GM13976 (cell line): ENCODE measurements around the gene LRRC70.

Source experiments
- DNase-seq: peaks from one replicate; pipeline ENCODE4 v3.0.0; 2012; ENCODE audit warnings: low spot score
- in situ Hi-C: fragments of 300-500 bp; cut with MboI; formaldehyde crosslinking; loops from one replicate; pipeline ENCODE4 v1.12.0; 2022; ENCODE audit warnings: low sequenced_read_pairs, mixed read lengths, inconsistent platforms; ENCODE audit not compliant: unreplicated experiment
- TF ChIP-seq, protein P1 (sequence below): IDR thresholded peaks from 2 replicates; pipeline ENCODE4 v1.5.1; 2012; ENCODE audit warnings: borderline replicate concordance, mild to moderate bottlenecking; ENCODE audit not compliant: insufficient read depth; ENCODE audit errors: extremely low read depth, missing control alignments, control extremely low read depth

The LRRC70 gene

DNA sequence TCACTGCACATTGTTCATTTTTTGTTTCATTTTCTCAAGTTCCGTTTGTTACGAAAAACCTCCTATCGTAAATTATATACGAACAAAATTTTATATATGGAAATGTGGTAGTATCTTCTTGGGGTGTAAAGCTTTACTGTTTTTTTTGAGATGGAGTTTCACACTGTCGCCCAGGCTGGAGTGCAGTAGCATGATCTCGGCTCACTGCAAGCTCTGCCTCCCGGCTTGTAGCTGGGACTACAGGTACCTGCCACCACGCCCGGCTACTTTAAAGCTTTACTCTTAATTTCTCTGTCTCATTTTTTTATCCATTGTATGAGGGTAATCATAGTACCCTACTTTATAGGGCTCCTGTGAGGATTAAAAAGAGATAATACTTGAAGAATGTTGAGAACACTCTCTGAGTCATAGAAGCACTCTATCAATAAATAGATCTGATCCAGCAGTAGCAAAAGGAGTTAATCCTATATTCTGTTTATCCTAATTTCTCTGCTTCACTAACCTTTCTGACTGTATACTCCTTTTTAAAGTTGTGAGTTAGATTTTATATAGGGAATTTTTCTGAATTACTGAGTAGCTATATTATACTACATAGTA lies 5.6 kb upstream of the LRRC70 start:
- no peak for DNase-seq
- in situ Hi-C loops: no loop called here
- TF ChIP-seq, protein P1, sequence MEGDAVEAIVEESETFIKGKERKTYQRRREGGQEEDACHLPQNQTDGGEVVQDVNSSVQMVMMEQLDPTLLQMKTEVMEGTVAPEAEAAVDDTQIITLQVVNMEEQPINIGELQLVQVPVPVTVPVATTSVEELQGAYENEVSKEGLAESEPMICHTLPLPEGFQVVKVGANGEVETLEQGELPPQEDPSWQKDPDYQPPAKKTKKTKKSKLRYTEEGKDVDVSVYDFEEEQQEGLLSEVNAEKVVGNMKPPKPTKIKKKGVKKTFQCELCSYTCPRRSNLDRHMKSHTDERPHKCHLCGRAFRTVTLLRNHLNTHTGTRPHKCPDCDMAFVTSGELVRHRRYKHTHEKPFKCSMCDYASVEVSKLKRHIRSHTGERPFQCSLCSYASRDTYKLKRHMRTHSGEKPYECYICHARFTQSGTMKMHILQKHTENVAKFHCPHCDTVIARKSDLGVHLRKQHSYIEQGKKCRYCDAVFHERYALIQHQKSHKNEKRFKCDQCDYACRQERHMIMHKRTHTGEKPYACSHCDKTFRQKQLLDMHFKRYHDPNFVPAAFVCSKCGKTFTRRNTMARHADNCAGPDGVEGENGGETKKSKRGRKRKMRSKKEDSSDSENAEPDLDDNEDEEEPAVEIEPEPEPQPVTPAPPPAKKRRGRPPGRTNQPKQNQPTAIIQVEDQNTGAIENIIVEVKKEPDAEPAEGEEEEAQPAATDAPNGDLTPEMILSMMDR: no peak

DNA sequence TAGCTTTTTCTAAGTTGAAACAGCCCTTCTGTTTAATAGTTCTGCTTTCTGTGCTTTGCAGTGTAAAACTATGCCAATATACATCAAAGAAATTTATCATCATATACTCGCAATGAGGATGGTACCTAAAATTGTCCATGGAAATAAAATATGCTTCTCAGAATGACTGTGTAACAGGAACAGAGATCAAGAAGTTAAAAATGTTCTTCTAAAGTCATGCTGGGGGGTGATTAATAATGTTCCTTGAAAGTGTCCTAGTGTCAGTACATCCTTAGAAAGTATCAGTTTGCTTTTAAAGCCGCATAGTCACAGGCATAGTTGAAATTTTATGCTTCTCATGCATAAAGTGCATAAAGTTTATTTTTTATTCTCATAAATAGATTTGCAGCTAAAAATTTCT lies 4.0 kb upstream of the LRRC70 start:
- in situ Hi-C loops: no loop called here
- DNase-seq: no peak
- TF ChIP-seq, protein P1: no peak

DNA sequence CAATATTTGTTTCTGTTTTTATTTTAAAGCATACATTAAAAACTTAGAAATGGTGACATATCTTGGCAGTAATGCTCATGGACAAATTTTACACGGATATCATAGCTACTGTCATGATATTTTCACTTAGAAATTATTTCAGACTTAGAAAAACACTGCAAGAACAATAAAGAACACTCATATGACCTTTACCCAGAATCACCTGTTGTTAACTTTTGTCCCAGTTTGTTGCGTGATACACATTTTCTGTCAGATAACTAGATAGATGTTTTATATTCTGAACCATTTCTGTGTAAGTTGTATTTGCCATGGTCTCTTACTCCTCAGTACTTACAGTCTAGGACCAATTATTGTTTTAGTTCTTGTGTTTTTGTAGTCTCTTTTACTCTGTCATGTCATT lies 3.6 kb upstream of the LRRC70 start:
- in situ Hi-C loops: loop anchor here (25.0 kb wide), 1 partner anchor 363 kb away; no protein-coding TSS in a partner anchor
- TF ChIP-seq, protein P1: no peak
- no peak for DNase-seq

DNA sequence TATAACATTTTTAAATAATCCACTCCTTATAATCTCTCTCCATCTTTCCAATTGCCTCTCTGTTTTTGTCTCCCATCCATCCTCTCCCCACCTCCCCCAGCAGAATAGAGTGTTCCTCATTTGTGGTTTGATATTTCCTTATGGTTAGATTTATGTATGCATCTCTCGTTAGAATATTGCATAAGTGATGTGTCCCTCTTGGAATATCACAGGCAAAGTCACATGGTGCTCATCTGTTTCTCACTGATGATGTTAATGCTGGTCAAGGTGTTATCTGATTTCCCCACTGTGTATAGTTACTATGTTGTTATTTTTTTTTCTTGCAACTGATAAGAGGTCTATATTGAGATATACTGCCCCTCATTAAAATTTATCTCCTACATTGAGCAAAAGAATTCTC lies 3.1 kb upstream of the LRRC70 start:
- in situ Hi-C loops: loop anchor here (25.0 kb wide), 1 partner anchor 363 kb away; no protein-coding TSS in a partner anchor
- TF ChIP-seq, protein P1: no peak
- DNase-seq: no peak

DNA sequence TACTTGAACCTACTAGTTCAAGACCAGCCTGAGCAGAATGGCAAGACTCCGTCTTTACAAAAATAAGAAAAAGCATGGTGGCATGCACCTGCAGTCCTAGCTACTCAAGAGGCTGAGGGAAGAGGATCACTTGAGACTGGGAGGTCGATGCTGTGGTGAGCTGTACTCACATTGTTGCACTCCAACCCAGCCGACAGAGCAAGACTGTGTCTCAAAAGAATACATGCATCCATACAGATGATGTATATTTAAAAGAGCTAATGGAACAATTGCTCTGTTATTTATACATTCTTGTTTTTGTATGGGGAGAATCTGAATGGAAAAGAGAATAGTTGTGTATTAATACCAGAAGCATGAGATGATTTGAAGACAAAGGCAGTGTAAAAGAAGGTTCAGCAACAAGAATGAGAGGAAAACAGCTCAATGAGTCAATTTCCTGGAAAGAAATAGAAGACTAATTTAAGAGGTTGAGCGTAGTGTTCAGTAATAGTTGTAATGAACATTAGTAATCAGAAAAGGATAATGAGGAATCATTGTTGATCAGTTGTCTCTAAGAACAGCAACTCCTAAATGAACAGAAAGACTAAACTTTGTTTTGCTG lies 1.9 kb upstream of the LRRC70 start:
- TF ChIP-seq, protein P1: no peak
- no peak for DNase-seq
- in situ Hi-C loops: loop anchor here (25.0 kb wide), 1 partner anchor 364 kb away; no protein-coding TSS in a partner anchor

DNA sequence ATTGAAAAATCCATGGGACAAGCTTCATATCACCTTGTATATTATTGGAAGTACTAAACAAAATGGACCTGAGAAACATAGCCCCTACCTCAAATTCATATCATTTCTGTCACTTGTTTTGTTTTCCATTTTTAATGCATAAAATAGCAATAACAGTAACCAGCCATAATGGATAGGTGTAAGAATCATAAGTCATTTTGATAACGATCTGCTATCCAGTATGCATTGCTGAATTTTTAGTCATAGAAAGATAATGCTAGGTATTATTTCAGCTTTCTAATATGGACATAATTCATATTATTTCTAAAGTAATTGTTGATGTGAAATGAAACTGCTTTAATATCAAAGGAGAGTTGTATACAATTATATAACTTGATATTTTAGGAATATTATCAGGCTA lies 1.1 kb upstream of the LRRC70 start:
- no peak for DNase-seq
- TF ChIP-seq, protein P1: no peak
- in situ Hi-C loops: loop anchor here (25.0 kb wide), 1 partner anchor 365 kb away; no protein-coding TSS in a partner anchor
